MM.1S (cell line): ENCODE measurements around the gene DQX1.

ENCODE experiments used
- EZH2 ChIP-seq: fragments of 300-600 bp; sonication (generic); optimal IDR thresholded peaks from 2 replicates; pipeline ENCODE3; 2017; ENCODE audit warnings: low read depth, mild to moderate bottlenecking, antibody characterized with exemption, low read length, mixed read lengths
- EZH2phosphoT487 ChIP-seq: fragments of 300-600 bp; sonication (generic); IDR thresholded peaks from 2 replicates; pipeline ENCODE4 v1.6.1; 2018; ENCODE audit warnings: antibody characterized with exemption, low read length
- TF ChIP-seq, protein P1 (sequence below): fragments of 300-600 bp; sonication (generic); IDR thresholded peaks from 2 replicates; pipeline ENCODE4 v1.5.1; 2016; ENCODE audit warnings: antibody characterized with exemption, low read length, mixed read lengths

DNA sequence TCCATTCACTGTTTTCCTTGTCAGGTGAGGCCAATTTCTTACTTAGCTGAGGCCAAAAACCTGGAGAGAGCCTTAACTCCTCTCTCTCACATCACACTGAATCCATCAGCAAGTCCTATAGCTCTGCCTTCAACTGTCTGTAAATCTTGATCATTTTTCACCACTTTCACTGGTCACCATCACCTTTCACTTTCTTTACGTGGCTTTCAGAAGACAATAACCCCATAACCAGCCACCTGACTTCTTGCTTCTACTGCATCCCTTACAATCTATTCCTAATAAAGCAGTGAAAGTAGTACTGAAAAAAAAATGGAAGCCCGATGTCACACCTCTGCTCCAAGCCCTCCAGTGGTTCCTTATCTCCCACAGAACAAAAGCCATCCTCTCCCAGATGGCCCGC lies 20.0 kb upstream of the DQX1 start:
- TF ChIP-seq, protein P1, sequence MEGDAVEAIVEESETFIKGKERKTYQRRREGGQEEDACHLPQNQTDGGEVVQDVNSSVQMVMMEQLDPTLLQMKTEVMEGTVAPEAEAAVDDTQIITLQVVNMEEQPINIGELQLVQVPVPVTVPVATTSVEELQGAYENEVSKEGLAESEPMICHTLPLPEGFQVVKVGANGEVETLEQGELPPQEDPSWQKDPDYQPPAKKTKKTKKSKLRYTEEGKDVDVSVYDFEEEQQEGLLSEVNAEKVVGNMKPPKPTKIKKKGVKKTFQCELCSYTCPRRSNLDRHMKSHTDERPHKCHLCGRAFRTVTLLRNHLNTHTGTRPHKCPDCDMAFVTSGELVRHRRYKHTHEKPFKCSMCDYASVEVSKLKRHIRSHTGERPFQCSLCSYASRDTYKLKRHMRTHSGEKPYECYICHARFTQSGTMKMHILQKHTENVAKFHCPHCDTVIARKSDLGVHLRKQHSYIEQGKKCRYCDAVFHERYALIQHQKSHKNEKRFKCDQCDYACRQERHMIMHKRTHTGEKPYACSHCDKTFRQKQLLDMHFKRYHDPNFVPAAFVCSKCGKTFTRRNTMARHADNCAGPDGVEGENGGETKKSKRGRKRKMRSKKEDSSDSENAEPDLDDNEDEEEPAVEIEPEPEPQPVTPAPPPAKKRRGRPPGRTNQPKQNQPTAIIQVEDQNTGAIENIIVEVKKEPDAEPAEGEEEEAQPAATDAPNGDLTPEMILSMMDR, result no peak
- TF ChIP-seq EZH2 (no peak), EZH2phosphoT487 (no peak)
